Skin epidermis (tissue), 12 donors: ENCODE measurements around the gene ZFHX3.
"Not testable (repeated sequence)": the region's sequence is repeated elsewhere in the genome, so short reads cannot be mapped to it uniquely, and the experiment has no call there.

ENCODE experiments used
- H3K27ac ChIP-seq, 21 experiments: fragments of 200-600 bp; sonication (generic) in 11 of 21; one replicate each; pipeline ENCODE4 v1.5.0; 2020; ENCODE audit warnings: mild to moderate bottlenecking in 3 of 21, inconsistent platforms in 2 of 21, moderate library complexity in 2 of 21
- H3K4me3 ChIP-seq, 7 experiments: fragments of 200-600 bp; sonication (generic) in 2 of 7; one replicate each; pipeline ENCODE4 v1.5.0; 2020; ENCODE audit warnings: inconsistent platforms in 2 of 7, mild to moderate bottlenecking in 2 of 7, moderate library complexity in 1 of 7

The ZFHX3 gene

GRCh38 chr16:72991211-72991610 lies 56.7 kb downstream of the ZFHX3 start:
- H3K27ac ChIP-seq, result peak overlapping the region in 1 of 21 experiments; percentile 81
- no peak overlapping the region for H3K4me3 ChIP-seq

- Histone ChIP-seq H3K27ac (peak overlapping the region in 16 of 21 experiments; percentile 10 to 81 (median 51)), H3K4me3 (no peak overlapping the region)
Observed at GRCh38 chr16:72990571-72990970, 57.4 kb downstream of the ZFHX3 start.

GRCh38 chr16:72989579-72990551 lies 58.1 kb downstream of the ZFHX3 start:
- Histone ChIP-seq H3K27ac (peak overlapping the region in 17 of 21 experiments; percentile 10 to 81 (median 51)), H3K4me3 (peak overlapping the region in 1 of 7 experiments; percentile 14)

GRCh38 chr16:72989203-72989578 lies 58.7 kb downstream of the ZFHX3 start:
- H3K4me3 ChIP-seq, result not testable (repeated sequence)

GRCh38 chr16:72988569-72988968 lies 59.4 kb downstream of the ZFHX3 start:
- Histone ChIP-seq H3K27ac (peak overlapping the region in 3 of 21 experiments; percentile 1 to 60 (median 13)), H3K4me3 (no peak overlapping the region)

More at GRCh38 chr16:72989203-72989578, 58.7 kb downstream of the ZFHX3 start:
- peak overlapping the region in 7 of 21 experiments; percentile 1 to 70 (median 52) for H3K27ac ChIP-seq

GRCh38 chr16:72987480-72987901 lies 60.4 kb downstream of the ZFHX3 start:
- no peak overlapping the region for H3K4me3 ChIP-seq
- no peak overlapping the region for H3K27ac ChIP-seq

GRCh38 chr16:72985995-72986394 lies 61.9 kb downstream of the ZFHX3 start:
- Histone ChIP-seq H3K4me3 (no peak overlapping the region), H3K27ac (peak overlapping the region in 10 of 21 experiments; percentile 4 to 76 (median 19))

- H3K4me3 ChIP-seq, result no peak overlapping the region
- peak overlapping the region in 10 of 21 experiments; percentile 10 to 76 (median 36) for H3K27ac ChIP-seq
Observed at GRCh38 chr16:72985148-72985941, 62.6 kb downstream of the ZFHX3 start.

GRCh38 chr16:72983728-72984350 lies 64.1 kb downstream of the ZFHX3 start:
- no peak overlapping the region for H3K27ac ChIP-seq

GRCh38 chr16:72983241-72983640 lies 64.7 kb downstream of the ZFHX3 start:
- Histone ChIP-seq H3K27ac (no peak overlapping the region), H3K4me3 (no peak overlapping the region)

More at GRCh38 chr16:72983728-72984350, 64.1 kb downstream of the ZFHX3 start:
- H3K4me3 ChIP-seq, result no peak overlapping the region

- Histone ChIP-seq H3K4me3 (no peak overlapping the region), H3K27ac (no peak overlapping the region)
Observed at GRCh38 chr16:72979974-72980373, 68.0 kb downstream of the ZFHX3 start.

GRCh38 chr16:72978212-72978611 lies 69.7 kb downstream of the ZFHX3 start:
- H3K27ac ChIP-seq, result no peak overlapping the region
- H3K4me3 ChIP-seq, result no peak overlapping the region

GRCh38 chr16:72977127-72977526 lies 70.8 kb downstream of the ZFHX3 start:
- no peak overlapping the region for H3K4me3 ChIP-seq
- H3K27ac ChIP-seq, result no peak overlapping the region

GRCh38 chr16:72976438-72977064 lies 71.4 kb downstream of the ZFHX3 start:
- no peak overlapping the region for H3K4me3 ChIP-seq
- no peak overlapping the region for H3K27ac ChIP-seq

- H3K4me3 ChIP-seq, result no peak overlapping the region
- no peak overlapping the region for H3K27ac ChIP-seq
Observed at GRCh38 chr16:72975809-72976437, 72.0 kb downstream of the ZFHX3 start.

GRCh38 chr16:72974142-72974769 lies 73.7 kb downstream of the ZFHX3 start:
- no peak overlapping the region for H3K4me3 ChIP-seq
- no peak overlapping the region for H3K27ac ChIP-seq

- no peak overlapping the region for H3K4me3 ChIP-seq
- H3K27ac ChIP-seq, result no peak overlapping the region
Observed at GRCh38 chr16:72972878-72973571, 74.9 kb downstream of the ZFHX3 start.

- Histone ChIP-seq H3K4me3 (no peak overlapping the region), H3K27ac (no peak overlapping the region)
Observed at GRCh38 chr16:72971370-72971769, 76.6 kb downstream of the ZFHX3 start.
